GM19452 (cell line): ENCODE results near the gene TUBA1C.
"Not testable (repeated sequence)": the region's sequence is repeated elsewhere in the genome, so short reads cannot be mapped to it uniquely, and the experiment has no call there.

Experiments used
- ATAC-seq: cut with Tn5 transposase; IDR thresholded peaks from one replicate; pipeline ENCODE4 v1.9.1; 2021; ENCODE audit not compliant: unreplicated experiment

TUBA1C gene

GRCh38 chr12:49282740-49283375 is 18.0 kb downstream of the TUBA1C start:
- ATAC-seq = not testable (repeated sequence)

- ATAC-seq = no peak
Measured at GRCh38 chr12:49283541-49284429, 18.9 kb downstream of the TUBA1C start.

- ATAC-seq = no peak
Measured at GRCh38 chr12:49284672-49285071, 19.8 kb downstream of the TUBA1C start.

- ATAC-seq = no peak
Measured at GRCh38 chr12:49287876-49288275, 23.0 kb downstream of the TUBA1C start.

- ATAC-seq = no peak
Measured at GRCh38 chr12:49288412-49288853, 23.6 kb downstream of the TUBA1C start.

GRCh38 chr12:49288922-49289555 is 24.2 kb downstream of the TUBA1C start:
- no peak for ATAC-seq

GRCh38 chr12:49292729-49293055 is 27.8 kb downstream of the TUBA1C start:
- ATAC-seq = no peak

- no peak for ATAC-seq
Measured at GRCh38 chr12:49293056-49293956, 28.4 kb downstream of the TUBA1C start.

- ATAC-seq = no peak
Measured at GRCh38 chr12:49294086-49294803, 29.4 kb downstream of the TUBA1C start.

- no peak for ATAC-seq
Measured at GRCh38 chr12:49294804-49295081, 29.9 kb downstream of the TUBA1C start.

GRCh38 chr12:49295082-49295936 is 30.4 kb downstream of the TUBA1C start, which contains the start of gene PRPH:
TSS of gene PRPH (plus strand) at chr12:49295147. CDS start at chr12:49295201, 54 bp downstream.
- no peak for ATAC-seq

GRCh38 chr12:49296034-49296835 is 31.4 kb downstream of the TUBA1C start:
- ATAC-seq = no peak

GRCh38 chr12:49296836-49297694 is 32.2 kb downstream of the TUBA1C start:
- ATAC-seq = no peak

- no peak for ATAC-seq
Measured at GRCh38 chr12:49297695-49298060, 32.8 kb downstream of the TUBA1C start.

- ATAC-seq = no peak
Measured at GRCh38 chr12:49298160-49298559, 33.3 kb downstream of the TUBA1C start.

- ATAC-seq = no peak
Measured at GRCh38 chr12:49301760-49302159, 36.9 kb downstream of the TUBA1C start.

- no peak for ATAC-seq
Measured at GRCh38 chr12:49304161-49304560, 39.3 kb downstream of the TUBA1C start.
